Measurements from ENCODE around the gene TBL1X. TPM values are rescaled to one million over a fixed set of nuclear protein-coding genes. Genes with fewer than 3 reads are reported as not detected.
A peak's percentile ranks its signal among the peaks of the same experiment; 100 is the strongest.

TBL1X gene
- total RNA-seq, 1 experiment from 2014 or later: 15.0 TPM

DNA sequence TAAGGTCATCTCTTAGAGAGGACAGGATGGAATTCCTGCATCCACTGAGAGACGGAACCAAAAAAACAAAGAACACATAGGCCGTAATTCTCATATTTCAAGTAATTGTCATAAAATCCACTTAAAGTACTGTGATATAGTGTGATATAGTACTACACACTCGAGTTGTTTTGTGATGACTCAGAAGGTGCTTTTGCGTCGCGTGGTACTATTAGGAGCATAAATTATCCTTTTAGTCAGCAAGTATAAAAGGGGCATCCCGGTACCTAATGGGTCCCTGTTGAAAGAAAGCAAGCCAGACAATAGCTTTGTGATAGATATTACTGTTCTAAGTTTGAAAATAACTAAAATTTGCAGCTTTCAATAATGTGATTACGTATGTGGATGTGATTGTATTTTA is 245.5 kb downstream of the TBL1X start:
- intact Hi-C loops (cut with micrococcal nuclease): no loop called here
- ChIA-PET CTCF (interaction anchor here (0.6 to 3.8 kb wide), 11 partner anchors 15 to 961 kb away, joined by 3 to 22 read pairs (median 4); no protein-coding TSS in a partner anchor), POLR2A (no interaction called here)
- DNase-seq (ENCODE audit: unreplicated experiment): no peak
- peaks cover 16% of the 10 kb centered on the region for H3K36me3 Mint-ChIP-seq (ENCODE audit: insufficient read depth, unreplicated experiment)
- H3K4me3 Mint-ChIP-seq (ENCODE audit: unreplicated experiment): no peak overlapping the region
- peaks cover 2% of the 10 kb centered on the region for H3K9me3 Mint-ChIP-seq (ENCODE audit: unreplicated experiment)
- no peaks in the 10 kb centered on the region for H3K27me3 Mint-ChIP-seq (ENCODE audit: insufficient read depth, unreplicated experiment)
- no peaks in the 10 kb centered on the region for H3K4me1 Mint-ChIP-seq (ENCODE audit: insufficient read depth, unreplicated experiment)
- no TSS peak for BruUV-seq (replicated peaks)
- no peak overlapping the region for H3K27ac Mint-ChIP-seq (ENCODE audit: low read depth, unreplicated experiment)
- TF ChIP-seq, protein P1, sequence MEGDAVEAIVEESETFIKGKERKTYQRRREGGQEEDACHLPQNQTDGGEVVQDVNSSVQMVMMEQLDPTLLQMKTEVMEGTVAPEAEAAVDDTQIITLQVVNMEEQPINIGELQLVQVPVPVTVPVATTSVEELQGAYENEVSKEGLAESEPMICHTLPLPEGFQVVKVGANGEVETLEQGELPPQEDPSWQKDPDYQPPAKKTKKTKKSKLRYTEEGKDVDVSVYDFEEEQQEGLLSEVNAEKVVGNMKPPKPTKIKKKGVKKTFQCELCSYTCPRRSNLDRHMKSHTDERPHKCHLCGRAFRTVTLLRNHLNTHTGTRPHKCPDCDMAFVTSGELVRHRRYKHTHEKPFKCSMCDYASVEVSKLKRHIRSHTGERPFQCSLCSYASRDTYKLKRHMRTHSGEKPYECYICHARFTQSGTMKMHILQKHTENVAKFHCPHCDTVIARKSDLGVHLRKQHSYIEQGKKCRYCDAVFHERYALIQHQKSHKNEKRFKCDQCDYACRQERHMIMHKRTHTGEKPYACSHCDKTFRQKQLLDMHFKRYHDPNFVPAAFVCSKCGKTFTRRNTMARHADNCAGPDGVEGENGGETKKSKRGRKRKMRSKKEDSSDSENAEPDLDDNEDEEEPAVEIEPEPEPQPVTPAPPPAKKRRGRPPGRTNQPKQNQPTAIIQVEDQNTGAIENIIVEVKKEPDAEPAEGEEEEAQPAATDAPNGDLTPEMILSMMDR (IDR thresholded peaks at IDR 0.05; ENCODE audit: unreplicated experiment): no peak

DNA sequence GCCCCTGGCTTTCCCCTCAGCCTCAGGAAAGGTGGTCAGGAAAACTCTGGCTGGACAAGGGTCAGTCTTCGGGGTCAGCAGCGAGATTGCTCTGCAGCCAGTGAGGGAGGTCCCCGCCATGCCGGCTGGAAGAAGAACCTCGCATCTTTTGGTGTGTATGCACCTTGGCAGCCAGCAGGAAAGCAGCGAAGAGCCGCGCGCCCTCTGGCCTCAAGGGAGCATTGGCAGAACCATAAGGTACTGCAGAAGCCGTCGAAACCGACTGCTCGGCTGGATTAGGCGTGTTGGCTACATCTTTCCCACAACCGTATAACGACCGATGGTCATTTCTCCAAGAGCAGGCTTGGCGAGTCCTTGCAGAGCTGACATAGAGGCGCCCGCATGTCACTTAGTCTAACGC is 252.5 kb downstream of the TBL1X start:
- intact Hi-C loops (cut with micrococcal nuclease): no loop called here
- ChIA-PET CTCF (interaction anchor here (0.6 to 0.7 kb wide), 2 partner anchors 64 to 399 kb away, joined by 3 read pairs; no protein-coding TSS in a partner anchor), POLR2A (no interaction called here)
- no TSS peak for BruUV-seq (replicated peaks)
- peaks cover 5% of the 10 kb centered on the region for H3K9me3 Mint-ChIP-seq (ENCODE audit: unreplicated experiment)
- H3K27me3 Mint-ChIP-seq (ENCODE audit: insufficient read depth, unreplicated experiment): no peaks in the 10 kb centered on the region
- TF ChIP-seq, protein P1 (IDR thresholded peaks at IDR 0.05; ENCODE audit: unreplicated experiment): no peak
- no peak overlapping the region for H3K27ac Mint-ChIP-seq (ENCODE audit: low read depth, unreplicated experiment)
- H3K4me3 Mint-ChIP-seq (ENCODE audit: unreplicated experiment): no peak overlapping the region
- DNase-seq (ENCODE audit: unreplicated experiment): no peak
- H3K4me1 Mint-ChIP-seq (ENCODE audit: insufficient read depth, unreplicated experiment): no peaks in the 10 kb centered on the region
- peaks cover 10% of the 10 kb centered on the region for H3K36me3 Mint-ChIP-seq (ENCODE audit: insufficient read depth, unreplicated experiment)

DNA sequence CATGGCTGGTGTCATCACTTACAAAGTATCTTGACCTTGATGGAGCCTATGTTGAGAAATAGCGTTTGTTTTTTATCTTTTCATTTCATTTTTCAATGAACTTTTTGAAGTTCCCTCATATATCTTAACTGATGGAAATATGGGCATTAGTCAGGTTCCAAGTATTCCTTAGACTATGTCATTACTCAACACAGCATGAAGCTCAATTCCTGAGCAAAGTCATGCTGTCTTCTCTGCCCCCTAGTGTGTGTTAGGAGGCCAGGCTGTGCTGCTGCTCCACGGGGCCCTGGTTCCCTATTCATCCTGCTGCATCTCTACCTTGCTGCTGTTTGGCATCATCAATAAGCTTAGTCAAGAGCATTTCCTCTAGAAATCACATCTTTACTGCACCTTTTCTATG is 259.9 kb downstream of the TBL1X start:
- Mint-ChIP-seq H3K4me1 (ENCODE audit: insufficient read depth, unreplicated experiment) (no peaks in the 10 kb centered on the region), H3K9me3 (ENCODE audit: unreplicated experiment) (peaks cover 17% of the 10 kb centered on the region), H3K4me3 (ENCODE audit: unreplicated experiment) (no peak overlapping the region), H3K36me3 (ENCODE audit: insufficient read depth, unreplicated experiment) (peaks cover 5% of the 10 kb centered on the region), H3K27ac (ENCODE audit: low read depth, unreplicated experiment) (no peak overlapping the region), H3K27me3 (ENCODE audit: insufficient read depth, unreplicated experiment) (no peaks in the 10 kb centered on the region)
- BruUV-seq (replicated peaks): no TSS peak
- intact Hi-C loops (cut with micrococcal nuclease): no loop called here
- CTCF ChIA-PET: interaction anchor here (1.8 kb wide), 1 partner anchor 15 kb away, joined by 10 read pairs; no protein-coding TSS in a partner anchor
- POLR2A ChIA-PET: no interaction called here
- DNase-seq (ENCODE audit: unreplicated experiment): peak; percentile 26
- TF ChIP-seq, protein P1 (IDR thresholded peaks at IDR 0.05; ENCODE audit: unreplicated experiment): no peak

DNA sequence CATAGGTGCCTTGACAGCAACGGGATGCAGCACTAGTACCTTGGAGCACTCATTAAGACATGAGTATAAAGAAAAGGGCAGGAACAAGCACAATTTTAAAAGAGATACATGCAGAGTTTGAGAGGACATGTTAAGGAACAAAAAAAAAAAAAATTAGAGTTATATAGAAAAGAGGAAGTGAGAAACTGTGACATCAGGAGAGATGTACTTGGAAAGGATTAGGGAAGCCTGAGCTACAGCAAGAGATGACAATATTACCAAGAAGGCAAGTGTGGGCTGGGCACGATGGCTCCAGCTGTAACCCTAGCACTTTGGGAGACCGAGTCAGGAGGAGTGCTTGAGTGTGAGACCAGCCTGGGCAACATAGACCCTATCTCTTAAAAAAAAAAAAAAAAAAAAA is 263.4 kb downstream of the TBL1X start:
- Mint-ChIP-seq H3K27ac (ENCODE audit: low read depth, unreplicated experiment) (no peak overlapping the region), H3K9me3 (ENCODE audit: unreplicated experiment) (peaks cover 10% of the 10 kb centered on the region), H3K4me3 (ENCODE audit: unreplicated experiment) (no peak overlapping the region), H3K4me1 (ENCODE audit: insufficient read depth, unreplicated experiment) (no peaks in the 10 kb centered on the region), H3K27me3 (ENCODE audit: insufficient read depth, unreplicated experiment) (no peaks in the 10 kb centered on the region), H3K36me3 (ENCODE audit: insufficient read depth, unreplicated experiment) (no peaks in the 10 kb centered on the region)
- ChIA-PET CTCF (no interaction called here), POLR2A (interaction anchor here (0.6 kb wide), 1 partner anchor 163 kb away, joined by 3 read pairs; no protein-coding TSS in a partner anchor)
- no peak for DNase-seq (ENCODE audit: unreplicated experiment)
- TF ChIP-seq, protein P1 (IDR thresholded peaks at IDR 0.05; ENCODE audit: unreplicated experiment): no peak
- no TSS peak for BruUV-seq (replicated peaks)
- intact Hi-C loops (cut with micrococcal nuclease): no loop called here
